Thyroid gland (tissue), 4 donors: ENCODE results near the gene NOX5. TPM values are rescaled to one million over a fixed set of nuclear protein-coding genes. Genes with fewer than 3 reads are reported as not detected.

Experiments used
- DNase-seq, 2 donors: peaks; one replicate each; pipeline ENCODE4 v3.0.0-alpha.2; 2019
- H3K27ac ChIP-seq, 3 donors: fragments of 200-600 bp; sonication (generic); 1 replicate in 2 of 3; 2 replicates in 1 of 3; pipeline ENCODE4 v1.5.1; 2016 to 2019; ENCODE audit warnings: mild to moderate bottlenecking in 1 of 3, moderate library complexity in 1 of 3
- H3K27me3 ChIP-seq: fragments of 200-600 bp; sonication (generic); one replicate; pipeline ENCODE4 v1.5.1; 2019
- H3K36me3 ChIP-seq, 2 donors: fragments of 200-600 bp; sonication (generic); one replicate each; pipeline ENCODE4 v1.5.1; 2016 to 2019
- H3K4me1 ChIP-seq, 2 donors: fragments of 200-600 bp; sonication (generic); one replicate each; pipeline ENCODE4 v1.5.1; 2017 to 2019
- H3K4me3 ChIP-seq, 3 donors: fragments of 200-600 bp; sonication (generic); replicated peaks in 1 of 3; 1 replicate in 2 of 3; 2 replicates in 1 of 3; pipeline ENCODE4 v1.5.1; 2016; ENCODE audit warnings: mild to moderate bottlenecking in 1 of 3
- H3K9me3 ChIP-seq: fragments of 200-600 bp; sonication (generic); one replicate; pipeline ENCODE4 v1.5.1; 2017
- CTCF ChIP-seq, 6 experiments: fragments of 200-600 bp in 3 of 6; fragments of 450-650 bp in 3 of 6; sonication (generic) in 3 of 6; IDR thresholded peaks; one replicate each; pipeline ENCODE4 v1.5.1; 2016 to 2019; ENCODE audit warnings: antibody characterized with exemption in 6 of 6, mild to moderate bottlenecking in 2 of 6, inconsistent platforms in 1 of 6, moderate library complexity in 1 of 6
- POLR2A ChIP-seq, 2 donors: fragments of 450-650 bp; IDR thresholded peaks; one replicate each; pipeline ENCODE4 v1.6.1; 2017; ENCODE audit warnings: antibody characterized with exemption in 2 of 2, mild to moderate bottlenecking in 2 of 2, moderate library complexity in 1 of 2
- WGBS, 2 donors: methylation state at CpG; one replicate each; pipeline ENCODE4 v1.1.5; 2017; 5-methylcytosine and 5-hydroxymethylcytosine counted together
- intact Hi-C: fragments of 100-400 bp; cut with DNase I; formaldehyde crosslinking; loops from one replicate; pipeline ENCODE4 v1.15.1; 2023
- total RNA-seq, 4 donors: library from RNA; depleted of rRNA; stranded (reverse); fragments of >200 nt; gene quantifications; one replicate each; pipeline ENCODE4 v1.2.3, GENCODE V29; 2016

Gene NOX5
- total RNA-seq, 4 donors from 2014 or later: 0.22 to 0.88 (median 0.50) TPM

GRCh38 chr15:69059557-69059943 lies 45.1 kb downstream of the NOX5 start:
- Histone ChIP-seq H3K27me3 (no peaks in the 10 kb centered on the region), H3K9me3 (no peaks in the 10 kb centered on the region), H3K4me1 (no peaks in the 10 kb centered on the region), H3K27ac (no peak overlapping the region), H3K36me3 (no peaks in the 10 kb centered on the region), H3K4me3 (no peak overlapping the region)
- DNase-seq: no peak
- intact Hi-C loops: loop anchor here (5.0 kb wide), 1 partner anchor 208 kb away; no protein-coding TSS in a partner anchor
- 84 to 92% methylated on average over 9 of the region's 9 CpGs for WGBS, 2 donors
- TF ChIP-seq CTCF (IDR thresholded peaks at IDR 0.05) (no peak), POLR2A (IDR thresholded peaks at IDR 0.05) (no peak)

DNA sequence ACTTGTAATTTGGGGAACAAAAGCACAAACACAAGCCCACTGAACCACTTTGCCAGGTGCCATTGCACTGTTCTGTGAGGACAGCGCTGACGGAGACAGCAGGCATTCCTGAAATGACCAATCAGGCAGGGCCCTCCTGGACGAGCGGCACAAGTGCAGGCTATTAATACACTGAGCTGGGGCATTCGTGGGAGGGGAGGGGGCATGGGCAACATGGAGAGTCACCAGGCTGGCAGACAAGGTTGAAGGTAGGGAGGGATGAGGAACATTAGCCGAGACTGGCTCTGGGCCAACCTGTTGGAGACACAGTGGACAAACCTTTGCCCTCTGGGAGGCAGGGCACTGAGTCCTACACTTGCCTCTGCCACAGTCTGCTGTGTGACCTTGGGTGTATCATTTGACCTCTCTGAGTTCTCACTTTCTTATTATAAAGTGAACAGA lies 45.6 kb downstream of the NOX5 start:
- no peaks in the 10 kb centered on the region for H3K36me3 ChIP-seq
- TF ChIP-seq CTCF (IDR thresholded peaks at IDR 0.05): no peak
- no peak for TF ChIP-seq POLR2A (IDR thresholded peaks at IDR 0.05)
- no peak overlapping the region for H3K4me3 ChIP-seq
- no peak overlapping the region for H3K27ac ChIP-seq
- 67 to 78% methylated on average over 6 of the region's 6 CpGs for WGBS, 2 donors
- peak in 1 of 2 donors; percentile 6 for DNase-seq
- intact Hi-C loops: no loop called here
- H3K4me1 ChIP-seq: no peaks in the 10 kb centered on the region
- no peaks in the 10 kb centered on the region for H3K27me3 ChIP-seq
- no peaks in the 10 kb centered on the region for H3K9me3 ChIP-seq

DNA sequence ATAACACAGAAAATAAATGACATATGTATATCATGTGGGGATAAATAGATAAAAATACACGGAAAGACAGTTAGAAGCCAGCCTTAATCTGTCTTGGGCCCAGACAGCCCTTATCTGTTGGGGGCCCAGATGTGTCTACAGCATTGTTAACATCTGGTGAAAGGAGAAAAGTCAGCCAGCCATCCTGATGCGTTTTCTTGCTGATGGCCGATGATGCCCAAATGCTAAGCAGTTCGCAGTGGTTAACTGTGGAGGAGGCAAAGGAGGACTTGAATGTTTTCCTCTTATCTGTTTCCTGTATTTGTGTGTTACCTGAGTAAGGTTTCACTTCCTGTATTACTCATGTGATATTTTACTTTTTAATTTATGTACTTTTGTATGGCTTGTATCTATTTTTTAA lies 46.2 kb downstream of the NOX5 start:
- H3K27me3 ChIP-seq: no peaks in the 10 kb centered on the region
- TF ChIP-seq CTCF (IDR thresholded peaks at IDR 0.05): no peak
- TF ChIP-seq POLR2A (IDR thresholded peaks at IDR 0.05): no peak

GRCh38 chr15:69061414-69061842 lies 46.9 kb downstream of the NOX5 start:
- no peak for DNase-seq
- no peak overlapping the region for H3K4me3 ChIP-seq
- intact Hi-C loops: no loop called here
- no peaks in the 10 kb centered on the region for H3K9me3 ChIP-seq
- TF ChIP-seq CTCF (IDR thresholded peaks at IDR 0.05) (no peak), POLR2A (IDR thresholded peaks at IDR 0.05) (no peak)
- H3K27ac ChIP-seq: no peak overlapping the region
- H3K4me1 ChIP-seq: no peaks in the 10 kb centered on the region
- H3K36me3 ChIP-seq: no peaks in the 10 kb centered on the region
- H3K27me3 ChIP-seq: no peaks in the 10 kb centered on the region

More for the DNA sequence above, 46.2 kb downstream of the NOX5 start:
- Histone ChIP-seq H3K4me3 (no peak overlapping the region), H3K9me3 (no peaks in the 10 kb centered on the region), H3K27ac (no peak overlapping the region), H3K4me1 (no peaks in the 10 kb centered on the region), H3K36me3 (no peaks in the 10 kb centered on the region)
- 83 to 88% methylated on average over 4 of the region's 4 CpGs for WGBS, 2 donors
- no peak for DNase-seq
- intact Hi-C loops: no loop called here

GRCh38 chr15:69064649-69065048 lies 50.2 kb downstream of the NOX5 start:
- no peaks in the 10 kb centered on the region for H3K27me3 ChIP-seq
- TF ChIP-seq POLR2A (IDR thresholded peaks at IDR 0.05) (no peak), CTCF (IDR thresholded peaks at IDR 0.05) (no peak)
- 67% methylated on average over 3 of the region's 3 CpGs for WGBS, 2 donors
- H3K36me3 ChIP-seq: no peaks in the 10 kb centered on the region
- no peak overlapping the region for H3K4me3 ChIP-seq
- no peaks in the 10 kb centered on the region for H3K4me1 ChIP-seq
- no peak for DNase-seq
- H3K9me3 ChIP-seq: no peaks in the 10 kb centered on the region
- H3K27ac ChIP-seq: no peak overlapping the region
- intact Hi-C loops: no loop called here
